Middle frontal gyrus (tissue), 1 donor: ENCODE results near the gene C22orf23.

Experiments
- DNase-seq: peaks from one replicate; pipeline ENCODE4 v3.0.0-alpha.2; 2015; ENCODE audit warnings: low spot score; ENCODE audit errors: extremely low spot score

The C22orf23 gene

GRCh38 chr22:37905534-37906363 is 47.7 kb downstream of the C22orf23 start, which contains the start of gene MICALL1:
Gene MICALL1 (plus strand): TSS chr22:37906297. CDS start chr22:37906423, 126 bp downstream.
- DNase-seq: no peak

GRCh38 chr22:37904572-37905533 is 48.5 kb downstream of the C22orf23 start:
- no peak for DNase-seq

DNA sequence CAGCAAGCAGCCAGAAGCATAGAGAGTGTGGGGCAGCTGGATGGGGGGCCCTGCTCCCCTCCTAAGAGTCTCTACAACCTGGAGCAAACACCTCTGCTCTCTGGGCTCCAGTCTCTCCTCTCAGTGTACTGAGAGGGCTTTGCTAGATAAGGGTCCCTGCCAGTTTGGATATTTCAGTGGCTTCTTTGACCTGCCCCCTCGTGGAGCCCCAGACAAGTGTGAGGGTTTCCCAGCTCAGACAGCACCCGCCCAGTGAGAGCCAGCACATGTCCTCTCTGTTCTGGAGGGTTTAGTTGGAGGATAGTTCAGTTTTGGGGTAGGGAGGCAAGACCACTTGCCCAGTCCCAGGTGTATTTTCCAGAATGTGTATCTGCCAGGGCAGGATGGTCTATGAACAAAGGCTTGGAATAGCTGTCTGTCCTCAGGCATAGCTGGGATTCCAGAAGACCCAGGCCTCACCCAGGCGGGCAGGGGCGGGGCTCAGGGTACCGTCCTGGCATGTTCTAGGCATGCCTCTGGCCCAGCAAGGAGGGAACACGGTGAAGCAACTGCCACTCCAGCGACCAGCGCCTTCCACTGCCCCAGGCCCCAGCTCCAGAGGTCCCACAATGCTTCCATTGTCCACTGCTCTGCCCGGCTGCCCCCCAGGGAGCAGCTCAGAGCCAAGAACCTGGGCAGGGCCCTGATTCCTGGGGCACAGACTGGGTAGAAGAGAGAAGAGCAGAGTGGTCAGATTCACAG is 54.8 kb downstream of the C22orf23 start:
- DNase-seq: no peak

DNA sequence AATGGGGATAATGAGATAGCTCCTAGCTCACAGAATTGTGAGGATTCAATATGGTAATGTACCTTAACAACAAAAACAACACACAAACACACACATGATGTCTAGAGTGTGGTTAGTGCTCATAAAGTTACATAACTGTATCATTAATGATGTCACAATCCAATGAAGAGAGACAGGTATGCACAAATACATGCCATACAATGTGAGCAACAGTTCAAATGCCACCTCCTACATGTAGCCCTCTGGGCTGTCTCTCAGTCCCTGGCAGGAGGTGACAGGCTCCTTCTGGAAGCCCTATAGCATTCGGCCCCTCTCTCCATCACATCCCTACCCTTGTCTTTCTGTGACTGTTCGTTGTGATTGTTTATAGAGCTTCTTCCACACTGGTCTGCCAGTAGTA is 55.6 kb downstream of the C22orf23 start:
- DNase-seq: no peak

- DNase-seq: no peak
Observed at GRCh38 chr22:37896939-37897338, 56.5 kb downstream of the C22orf23 start.

DNA sequence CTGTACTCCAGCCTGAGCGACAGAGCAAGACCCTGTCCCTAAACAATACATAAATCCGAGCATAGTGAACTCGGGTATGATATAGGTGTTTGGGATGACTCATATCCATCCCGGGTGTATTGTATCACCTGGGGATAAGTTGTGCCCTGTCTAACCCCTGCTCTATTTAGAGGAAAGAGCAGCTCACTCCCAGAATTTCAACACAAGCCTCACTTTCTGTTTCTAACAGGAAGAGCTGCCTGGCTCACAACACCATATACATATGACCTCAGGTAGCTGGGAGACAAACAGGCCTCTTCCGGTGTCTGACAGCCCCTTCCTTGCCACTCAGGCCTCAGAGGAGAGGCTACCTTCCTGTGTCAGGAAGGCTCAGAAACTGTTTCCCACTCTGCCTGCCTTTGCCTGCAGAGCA is 57.2 kb downstream of the C22orf23 start:
- no peak for DNase-seq

DNA sequence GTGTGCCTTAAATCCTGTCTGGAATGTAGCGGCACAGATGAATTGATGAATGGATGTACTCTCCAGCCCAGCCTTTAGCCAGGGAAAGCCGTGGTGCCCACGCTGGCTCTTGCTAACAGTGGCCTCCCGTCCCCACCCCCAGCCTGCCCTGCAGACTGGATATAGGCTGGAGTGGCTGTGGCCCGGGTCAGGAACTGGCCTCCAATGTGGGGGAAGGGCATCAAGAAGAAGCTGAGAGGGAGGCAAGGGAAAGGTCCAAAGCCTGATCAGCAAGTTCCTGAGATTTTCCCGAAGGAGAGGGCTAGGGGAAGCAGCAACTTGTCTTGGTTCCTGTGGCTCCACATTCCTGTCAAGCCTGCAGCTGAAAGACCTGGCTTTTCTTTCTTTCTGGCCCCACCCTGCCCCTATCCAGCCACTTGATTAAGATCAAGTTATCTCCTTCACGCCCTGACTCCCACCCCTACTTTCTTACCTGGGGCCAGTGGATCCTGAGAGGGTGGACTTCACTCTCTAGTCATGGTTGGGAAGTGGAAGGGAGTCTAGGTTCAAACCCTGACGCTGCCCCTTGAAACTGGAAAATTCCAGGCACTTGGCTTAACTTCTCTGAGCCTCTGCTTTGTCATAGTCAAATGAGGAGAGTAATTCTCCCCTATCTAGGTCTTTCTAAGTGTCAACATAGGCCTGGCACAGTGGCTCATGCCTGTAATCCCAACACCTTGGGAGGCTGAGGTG is 58.3 kb downstream of the C22orf23 start:
- no peak for DNase-seq

DNA sequence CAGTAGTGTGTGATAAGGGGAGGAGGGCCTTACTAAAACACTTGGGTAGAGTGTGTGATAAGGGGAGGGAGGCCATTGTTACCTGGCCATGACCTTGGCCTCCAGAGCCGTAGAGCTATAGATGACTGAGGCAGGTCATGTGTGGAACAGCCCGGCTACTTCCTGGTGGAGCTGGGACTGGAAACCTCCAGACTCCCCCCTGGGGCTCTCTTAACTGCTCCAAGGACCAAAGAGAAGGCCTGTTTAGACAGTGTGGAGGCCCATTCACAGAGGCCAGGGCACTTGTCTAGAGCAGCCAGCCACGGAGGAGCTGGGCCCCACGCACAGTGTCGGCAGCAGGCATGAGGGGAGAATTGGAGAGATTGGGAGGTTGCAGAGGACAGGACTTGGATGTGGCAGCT is 59.8 kb downstream of the C22orf23 start:
- no peak for DNase-seq
